RWPE2 (cell line): ENCODE data around the gene HTRA3.

Experiments used
- ATAC-seq: fragments of 200-7000 bp; cut with Tn5 transposase; 3 replicates; pipeline ENCODE4 v1.9.1; 2021; ENCODE audit warnings: low read depth
- DNase-seq: peaks from one replicate; pipeline ENCODE4 v3.0.0-alpha.2; 2020; ENCODE audit warnings: low spot score
- H3K27ac ChIP-seq: fragments of 450-650 bp; 2 replicates; pipeline ENCODE4 v1.5.1; 2017; ENCODE audit warnings: mild to moderate bottlenecking; ENCODE audit not compliant: poor library complexity, severe bottlenecking
- H3K27me3 ChIP-seq: fragments of 250-450 bp; sonication (Bioruptor Pico); 2 replicates; pipeline ENCODE4 v1.5.1; 2021; ENCODE audit warnings: mild to moderate bottlenecking, moderate library complexity; ENCODE audit not compliant: insufficient read depth, poor library complexity, severe bottlenecking
- H3K36me3 ChIP-seq: fragments of 250-450 bp; sonication (Bioruptor Pico); 2 replicates; pipeline ENCODE4 v1.5.1; 2020; ENCODE audit warnings: low read depth, mild to moderate bottlenecking, moderate library complexity
- H3K4me1 ChIP-seq: fragments of 250-450 bp; sonication (Bioruptor Pico); 2 replicates; pipeline ENCODE4 v1.5.1; 2021; ENCODE audit warnings: mild to moderate bottlenecking, moderate library complexity; ENCODE audit not compliant: insufficient read depth, poor library complexity, severe bottlenecking
- H3K4me3 ChIP-seq: fragments of 250-450 bp; sonication (Bioruptor Pico); 2 replicates; pipeline ENCODE4 v1.5.1; 2021; ENCODE audit warnings: mild to moderate bottlenecking, moderate library complexity; ENCODE audit not compliant: severe bottlenecking
- H3K9me3 ChIP-seq: fragments of 250-450 bp; sonication (Bioruptor Pico); 2 replicates; pipeline ENCODE4 v1.5.1; 2021; ENCODE audit warnings: mild to moderate bottlenecking, moderate library complexity; ENCODE audit not compliant: severe bottlenecking
- TF ChIP-seq, protein P1 (sequence below): fragments of 450-650 bp; IDR thresholded peaks from one replicate; pipeline ENCODE4 v1.5.1; 2017; ENCODE audit warnings: mild to moderate bottlenecking, moderate library complexity; ENCODE audit not compliant: poor library complexity, severe bottlenecking

Gene HTRA3

DNA sequence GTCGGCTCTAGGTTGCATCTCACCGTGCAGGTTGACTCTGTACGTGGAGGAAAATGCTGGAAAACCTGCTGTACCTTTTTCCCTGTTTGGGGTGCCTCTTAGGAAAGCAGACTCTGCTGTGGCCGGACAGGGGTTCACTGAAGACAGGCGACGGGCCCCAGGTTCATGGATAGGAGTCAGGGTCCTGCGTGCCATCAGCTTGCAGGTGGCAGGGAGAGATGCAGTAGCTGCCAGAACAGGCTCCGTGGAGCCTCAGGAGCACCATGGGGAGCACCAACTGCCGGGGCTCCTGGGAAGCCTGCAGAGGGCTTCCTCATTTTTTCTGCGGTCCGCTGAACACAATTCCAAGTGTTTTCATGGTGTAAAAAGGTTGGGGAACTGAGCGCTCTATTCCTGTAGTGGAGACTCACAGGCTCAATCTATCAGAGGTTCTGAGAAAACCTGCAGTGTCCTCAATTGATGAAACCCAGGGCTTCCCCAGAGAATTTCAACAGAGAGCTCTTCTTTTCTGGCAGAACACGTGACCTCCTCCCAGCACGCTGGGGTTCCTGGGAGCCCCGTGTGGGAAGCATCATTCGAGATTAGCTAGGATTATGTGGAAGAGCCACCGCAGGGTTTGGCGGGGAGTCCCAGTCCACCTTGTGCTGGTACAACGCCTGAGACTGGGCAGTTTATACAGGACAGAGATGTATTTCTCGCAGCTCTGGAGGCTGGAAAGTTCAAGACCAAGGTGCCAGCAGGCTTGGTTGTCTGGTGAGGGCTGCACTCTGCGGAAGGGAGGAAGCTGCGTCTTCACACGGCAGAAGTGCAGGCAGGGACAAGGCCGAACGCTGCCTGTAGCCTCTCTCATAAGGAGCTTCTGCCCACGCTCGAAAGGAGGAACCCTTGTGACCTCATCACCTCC is 1.6 kb downstream of the HTRA3 start:
- DNase-seq (no peak), ATAC-seq (no peak)
- TF ChIP-seq, protein P1, sequence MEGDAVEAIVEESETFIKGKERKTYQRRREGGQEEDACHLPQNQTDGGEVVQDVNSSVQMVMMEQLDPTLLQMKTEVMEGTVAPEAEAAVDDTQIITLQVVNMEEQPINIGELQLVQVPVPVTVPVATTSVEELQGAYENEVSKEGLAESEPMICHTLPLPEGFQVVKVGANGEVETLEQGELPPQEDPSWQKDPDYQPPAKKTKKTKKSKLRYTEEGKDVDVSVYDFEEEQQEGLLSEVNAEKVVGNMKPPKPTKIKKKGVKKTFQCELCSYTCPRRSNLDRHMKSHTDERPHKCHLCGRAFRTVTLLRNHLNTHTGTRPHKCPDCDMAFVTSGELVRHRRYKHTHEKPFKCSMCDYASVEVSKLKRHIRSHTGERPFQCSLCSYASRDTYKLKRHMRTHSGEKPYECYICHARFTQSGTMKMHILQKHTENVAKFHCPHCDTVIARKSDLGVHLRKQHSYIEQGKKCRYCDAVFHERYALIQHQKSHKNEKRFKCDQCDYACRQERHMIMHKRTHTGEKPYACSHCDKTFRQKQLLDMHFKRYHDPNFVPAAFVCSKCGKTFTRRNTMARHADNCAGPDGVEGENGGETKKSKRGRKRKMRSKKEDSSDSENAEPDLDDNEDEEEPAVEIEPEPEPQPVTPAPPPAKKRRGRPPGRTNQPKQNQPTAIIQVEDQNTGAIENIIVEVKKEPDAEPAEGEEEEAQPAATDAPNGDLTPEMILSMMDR: no peak
- Histone ChIP-seq H3K27me3 (peaks cover 24% of the 10 kb centered on the region), H3K4me1 (no peaks in the 10 kb centered on the region), H3K36me3 (no peaks in the 10 kb centered on the region), H3K27ac (no peak overlapping the region), H3K9me3 (no peaks in the 10 kb centered on the region), H3K4me3 (no peak overlapping the region)

DNA sequence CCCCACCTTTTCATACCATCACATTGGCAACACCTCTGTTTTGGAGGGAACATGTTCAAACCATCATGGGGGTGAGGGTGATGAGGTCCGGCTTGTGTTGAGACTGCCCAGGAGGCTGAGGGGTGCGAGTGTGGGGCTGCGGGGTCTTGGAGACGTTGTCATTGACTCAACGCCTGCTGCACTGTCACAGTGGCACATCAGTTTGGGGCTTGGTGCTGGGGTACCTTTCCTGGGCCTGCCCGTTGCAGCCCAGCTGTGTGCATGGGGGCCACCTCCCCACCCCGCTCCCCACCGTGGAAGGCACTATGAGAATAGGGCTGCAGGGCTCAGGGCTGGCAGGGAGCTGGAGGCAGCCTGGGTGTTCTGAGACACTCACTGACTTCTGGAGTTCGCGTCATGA is 2.3 kb downstream of the HTRA3 start:
- no peak overlapping the region for H3K4me3 ChIP-seq
- H3K9me3 ChIP-seq: no peaks in the 10 kb centered on the region
- H3K4me1 ChIP-seq: no peaks in the 10 kb centered on the region
- DNase-seq (no peak), ATAC-seq (no peak)
- H3K27ac ChIP-seq: no peak overlapping the region
- TF ChIP-seq, protein P1: no peak
- peaks cover 24% of the 10 kb centered on the region for H3K27me3 ChIP-seq
- H3K36me3 ChIP-seq: no peaks in the 10 kb centered on the region

DNA sequence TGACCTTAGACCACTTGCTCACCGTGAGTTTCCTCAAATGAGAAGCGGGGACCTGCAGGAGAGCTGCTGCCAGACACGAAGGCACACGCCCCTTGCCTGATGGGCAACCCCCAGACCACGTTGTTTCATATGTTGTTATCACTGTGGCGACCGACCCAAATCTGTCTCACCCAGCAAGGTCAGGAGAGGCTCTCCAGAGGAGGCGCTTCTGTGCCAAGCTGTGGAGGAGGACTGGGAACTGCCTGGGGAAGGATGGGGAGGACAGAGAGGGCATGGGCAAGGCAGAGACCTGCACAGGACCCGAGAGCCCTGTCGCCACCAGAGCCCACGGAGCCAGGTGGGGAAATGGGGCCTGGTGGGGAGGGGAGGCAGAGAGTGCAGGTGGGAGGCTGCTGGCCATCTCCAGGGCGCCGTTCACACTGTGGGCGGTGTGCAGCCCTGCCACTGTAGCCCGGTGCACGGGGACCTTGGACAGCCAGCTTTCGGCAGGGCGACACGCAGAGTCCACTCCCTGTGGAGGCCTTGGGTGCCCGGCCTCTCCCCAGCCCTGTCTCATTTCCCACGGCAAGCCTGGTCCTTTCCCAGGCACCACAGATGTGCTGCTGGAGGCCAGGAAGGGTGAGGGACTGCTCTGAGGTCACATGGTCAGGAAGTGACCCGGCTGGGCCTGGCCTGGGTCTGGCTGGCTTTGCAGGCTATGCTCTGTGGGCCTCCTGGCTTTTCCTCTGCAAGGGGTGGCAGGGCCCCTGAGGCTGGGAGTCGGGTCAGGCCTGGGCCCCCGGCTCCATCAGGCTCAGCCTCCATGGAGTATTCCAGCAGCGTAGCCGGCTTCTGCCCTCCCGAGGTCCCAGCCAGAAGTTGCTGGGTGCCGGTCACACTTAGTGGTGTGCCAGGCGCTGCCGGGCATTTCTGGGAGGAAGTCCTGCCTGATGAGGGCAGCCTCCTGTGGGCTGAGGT is 3.2 kb downstream of the HTRA3 start:
- Histone ChIP-seq H3K9me3 (no peaks in the 10 kb centered on the region), H3K27me3 (peaks cover 24% of the 10 kb centered on the region), H3K4me1 (no peaks in the 10 kb centered on the region), H3K36me3 (no peaks in the 10 kb centered on the region), H3K27ac (no peak overlapping the region), H3K4me3 (no peak overlapping the region)
- ATAC-seq (no peak), DNase-seq (no peak)
- TF ChIP-seq, protein P1: no peak

DNA sequence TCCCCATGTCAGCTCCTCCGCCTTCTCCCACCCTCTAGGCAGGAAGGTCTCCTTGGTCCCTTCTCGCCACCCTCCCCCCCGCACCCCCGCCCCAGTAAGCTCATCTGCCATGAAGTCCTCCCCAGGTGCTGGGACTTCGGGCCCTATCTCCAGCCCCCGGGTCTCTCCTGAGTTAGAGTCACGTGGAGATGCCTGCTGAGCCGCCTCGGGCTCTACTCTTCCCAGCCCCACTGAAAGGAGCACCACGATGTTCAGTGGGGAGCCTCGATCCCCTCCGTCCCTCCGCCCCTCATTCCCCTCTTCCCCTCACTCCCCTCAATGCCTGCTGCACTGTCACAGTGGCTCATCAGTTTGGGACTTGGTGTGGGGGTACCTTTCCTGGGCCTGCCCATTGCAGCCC is 3.9 kb downstream of the HTRA3 start:
- ATAC-seq (no peak), DNase-seq (no peak)
- Histone ChIP-seq H3K4me1 (no peaks in the 10 kb centered on the region), H3K9me3 (no peaks in the 10 kb centered on the region), H3K4me3 (no peak overlapping the region), H3K27ac (no peak overlapping the region), H3K27me3 (peaks cover 24% of the 10 kb centered on the region), H3K36me3 (no peaks in the 10 kb centered on the region)
- TF ChIP-seq, protein P1: no peak
